NCI-H2171 (cell line): ENCODE results near the gene TMLHE.
"Not testable (repeated sequence)": the region's sequence is repeated elsewhere in the genome, so short reads cannot be mapped to it uniquely, and the experiment has no call there.

Experiments
- DNase-seq: peaks from one replicate; lab custom pipeline; 2025; lab: John Stamatoyannopoulos, UW

The TMLHE gene

DNA sequence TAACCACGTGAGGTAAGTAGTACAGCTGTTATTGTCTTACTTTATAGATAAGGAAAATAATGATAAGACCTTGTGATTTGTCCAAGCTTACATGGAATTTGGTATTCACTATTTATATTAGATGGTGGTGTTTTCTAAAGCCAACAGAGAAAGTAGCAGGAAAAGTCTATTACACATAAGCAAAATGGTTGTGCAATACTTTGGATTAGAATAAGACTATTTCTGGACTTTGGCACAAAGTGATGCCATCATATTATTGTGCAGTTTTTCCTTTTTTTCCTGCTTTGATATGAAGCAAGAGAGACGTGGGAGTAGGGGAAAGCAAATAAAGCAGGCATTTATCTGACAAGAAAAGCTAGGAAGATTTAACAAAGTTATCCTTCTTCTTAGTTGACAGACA lies 117.6 kb downstream of the TMLHE start:
- DNase-seq, result not testable (repeated sequence)

- DNase-seq, result not testable (repeated sequence)
These were observed 121.3 kb downstream of the TMLHE start for GRCh38 chrX:155491421-155491820.

DNA sequence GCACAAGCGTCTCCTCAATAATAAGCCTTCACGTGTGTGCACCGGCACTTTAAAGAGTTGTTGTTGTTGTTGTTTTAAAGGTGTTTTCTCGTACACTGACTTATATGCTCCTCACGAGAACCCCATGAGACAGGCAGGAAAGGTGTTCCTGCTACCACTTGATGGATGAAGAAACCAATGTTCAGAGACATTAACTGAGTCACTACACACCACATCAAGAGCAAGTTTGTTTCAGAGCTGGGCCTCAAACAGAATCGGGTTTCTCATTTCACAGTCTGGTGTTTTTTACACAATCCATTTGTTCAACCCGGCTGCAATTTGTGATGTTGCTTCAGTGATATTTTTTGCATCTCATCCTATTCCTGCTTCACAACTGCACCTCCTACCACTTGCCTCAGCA lies 135.6 kb downstream of the TMLHE start:
- DNase-seq, result not testable (repeated sequence)

DNA sequence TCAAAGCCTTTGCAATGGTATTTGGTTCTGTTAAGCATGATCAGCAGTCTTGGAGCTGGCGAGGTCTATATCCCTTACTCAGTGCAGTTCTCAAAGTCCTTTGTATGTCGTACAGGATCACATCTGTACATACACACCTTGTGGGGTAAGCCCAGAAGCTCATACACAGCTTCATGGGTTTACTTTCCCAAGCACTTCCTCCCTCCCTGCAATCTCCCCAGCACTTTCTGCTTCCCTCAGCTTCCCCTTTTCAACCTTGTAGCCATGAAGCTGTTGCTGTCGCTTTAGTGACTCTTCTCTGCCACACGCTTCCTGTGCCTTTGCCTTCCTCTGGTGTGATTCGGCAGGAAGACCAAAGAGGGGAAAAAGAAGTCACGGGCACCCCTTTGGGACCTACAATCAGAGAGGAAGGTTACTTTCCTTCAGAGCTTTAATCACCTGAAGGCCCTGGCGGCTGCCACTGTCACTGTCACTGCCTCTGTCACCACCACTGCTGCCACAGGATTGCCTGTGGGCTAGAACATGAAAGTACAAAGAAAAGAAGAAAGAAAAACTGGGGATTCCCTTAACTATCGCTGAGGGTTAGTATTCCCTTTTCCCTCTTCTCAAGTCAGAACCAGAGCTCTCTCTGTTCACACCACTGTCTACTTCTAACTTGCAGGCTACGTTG lies 146.3 kb downstream of the TMLHE start:
- DNase-seq, result not testable (repeated sequence)

DNA sequence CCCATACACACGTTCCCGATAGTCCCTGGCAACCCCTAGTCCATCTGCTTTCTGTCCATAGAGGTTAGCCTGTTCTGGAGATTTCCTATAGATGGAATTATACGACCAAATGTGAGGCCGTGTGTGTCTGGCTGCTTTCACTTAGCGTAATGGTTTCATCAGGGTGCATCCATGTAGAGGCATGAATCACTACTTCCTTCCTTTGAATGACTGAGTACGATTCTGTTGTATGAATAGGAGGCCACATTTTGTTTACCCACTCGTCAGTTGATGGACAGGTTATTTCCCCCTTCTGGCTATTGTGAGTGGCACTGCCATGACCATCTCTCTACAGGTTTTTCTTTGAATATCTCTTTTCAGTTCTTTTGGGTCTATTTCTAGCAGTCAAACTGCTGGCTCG lies 152.3 kb downstream of the TMLHE start:
- DNase-seq, result not testable (repeated sequence)

DNA sequence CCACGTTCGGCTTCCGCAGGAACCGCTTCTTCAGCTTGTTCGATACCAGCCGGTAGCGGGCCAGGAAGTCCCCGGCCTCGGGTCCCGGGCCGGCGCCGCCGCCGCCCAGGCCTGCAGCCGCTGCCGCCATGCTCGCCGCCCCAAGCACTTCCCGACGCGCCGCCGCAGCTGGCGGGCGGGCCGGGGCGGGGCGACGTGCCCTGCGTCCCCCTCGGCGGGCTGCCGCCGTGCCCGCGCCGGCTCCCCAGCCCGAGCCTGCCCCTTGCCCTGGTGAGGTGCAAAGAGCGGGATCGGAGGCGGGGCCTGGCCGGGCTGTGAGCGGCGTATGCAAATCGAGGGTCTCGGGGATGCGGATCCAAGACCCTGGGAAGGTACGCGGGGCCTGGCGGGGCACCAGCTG lies 154.3 kb downstream of the TMLHE start, which contains the start of gene F8A3:
F8A3 (minus strand) TSS at position 150 of the 400 bp plus-strand sequence; CDS start at position 130, 20 bp downstream.
- DNase-seq, result not testable (repeated sequence)

GRCh38 chrX:155457761-155458447 lies 154.8 kb downstream of the TMLHE start:
- not testable (repeated sequence) for DNase-seq

DNA sequence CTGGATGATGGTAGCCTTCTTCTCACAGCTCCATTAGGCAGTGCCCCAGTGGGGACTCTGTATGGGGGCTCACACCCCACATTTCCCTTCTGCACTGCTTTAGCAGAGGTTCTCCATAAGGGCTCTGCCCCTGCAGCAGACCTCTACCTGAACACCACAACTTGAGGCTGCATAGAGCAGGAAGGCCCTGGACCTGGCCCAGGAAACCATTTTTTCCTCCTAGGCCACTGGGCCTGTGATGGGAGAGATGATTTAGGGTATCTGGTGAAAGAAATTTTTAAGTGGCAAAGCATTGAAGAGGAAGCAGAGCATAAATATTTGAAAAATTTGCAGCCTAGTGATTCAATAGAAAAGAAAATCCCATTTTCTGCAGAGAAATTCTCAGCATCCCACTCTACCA lies 171.7 kb downstream of the TMLHE start:
- DNase-seq, result no peak
